ENCODE data around the gene FGFR1OP2.

DNA sequence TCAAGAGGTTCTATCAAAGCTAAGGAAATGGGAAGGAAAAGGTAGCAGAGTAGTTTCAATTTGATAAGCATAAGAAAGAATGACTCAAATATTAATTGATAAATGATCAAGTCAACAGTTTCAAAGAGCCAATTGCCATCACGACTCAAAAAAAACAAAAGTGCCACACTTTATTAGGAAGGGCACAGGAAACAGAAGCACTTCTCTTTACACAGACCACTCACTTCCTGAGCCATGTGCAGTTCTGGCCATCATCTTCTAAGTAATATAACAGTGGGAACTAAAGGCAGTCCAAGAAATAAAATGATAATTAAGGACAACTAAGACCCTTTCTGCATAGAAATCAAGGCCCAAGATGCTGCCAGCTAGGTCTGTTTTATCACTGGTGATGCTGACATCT lies 62.7 kb downstream of the FGFR1OP2 start:
- TF ChIP-seq CTCF (IDR thresholded peaks at IDR 0.05): no peak
- TF ChIP-seq POLR2A (IDR thresholded peaks at IDR 0.05): no peak
